ENCODE data around the gene NFATC1. TPM values are rescaled to one million over a fixed set of nuclear protein-coding genes. Genes with fewer than 3 reads are reported as not detected.

NFATC1 gene
- total RNA-seq, 3 donors from 2014 or later (not counting 1 experiment from before 2014, with no cell fraction given), result 35.8 to 47.4 (median 37.1) TPM

DNA sequence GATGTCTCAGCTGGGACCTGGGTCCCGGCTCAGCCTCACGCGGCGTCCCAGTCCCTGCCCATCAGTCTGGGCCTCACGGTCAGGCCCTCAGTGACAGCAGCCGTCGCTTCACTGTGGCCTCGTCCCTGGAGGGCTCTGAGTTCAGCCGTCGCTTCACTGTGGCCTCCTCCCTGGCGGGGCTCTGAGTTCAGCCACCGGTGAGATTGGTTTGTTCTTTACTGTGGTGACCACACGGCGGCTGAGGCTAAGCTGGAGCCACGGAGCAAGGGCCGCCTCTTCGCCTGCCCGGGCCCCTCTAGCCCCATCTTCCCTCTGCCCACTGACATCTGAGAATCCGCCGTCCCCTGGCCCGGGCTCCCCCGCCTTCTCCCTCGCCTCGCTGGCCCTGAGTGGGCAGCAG lies 51.2 kb downstream of the NFATC1 start:
- Mint-ChIP-seq H3K4me3 (no peak overlapping the region), H3K27me3 (ENCODE audit: low read depth in 2 of 2) (no peaks in the 10 kb centered on the region), H3K9me3 (no peaks in the 10 kb centered on the region), H3K27ac (peak overlapping the region in 1 of 2 donors; percentile 45), H3K36me3 (no peaks in the 10 kb centered on the region), H3K4me1 (peaks cover 6 to 14% of the 10 kb centered on the region in 2 donors)
- peaks cover 13% of the 10 kb centered on the region for H3K36me3 ChIP-seq (ENCODE audit: control insufficient read depth, insufficient read depth, low read length)
- DNase-seq (no peak), ATAC-seq (no peak)
- H3K27me3 ChIP-seq (ENCODE audit: control insufficient read depth, insufficient read depth, low read length), result no peaks in the 10 kb centered on the region
- H3K4me3 ChIP-seq (ENCODE audit: low read length), result no peak overlapping the region
- H3K9me3 ChIP-seq (ENCODE audit: control insufficient read depth, insufficient read depth, low read length), result no peaks in the 10 kb centered on the region
- TF ChIP-seq, protein P1, sequence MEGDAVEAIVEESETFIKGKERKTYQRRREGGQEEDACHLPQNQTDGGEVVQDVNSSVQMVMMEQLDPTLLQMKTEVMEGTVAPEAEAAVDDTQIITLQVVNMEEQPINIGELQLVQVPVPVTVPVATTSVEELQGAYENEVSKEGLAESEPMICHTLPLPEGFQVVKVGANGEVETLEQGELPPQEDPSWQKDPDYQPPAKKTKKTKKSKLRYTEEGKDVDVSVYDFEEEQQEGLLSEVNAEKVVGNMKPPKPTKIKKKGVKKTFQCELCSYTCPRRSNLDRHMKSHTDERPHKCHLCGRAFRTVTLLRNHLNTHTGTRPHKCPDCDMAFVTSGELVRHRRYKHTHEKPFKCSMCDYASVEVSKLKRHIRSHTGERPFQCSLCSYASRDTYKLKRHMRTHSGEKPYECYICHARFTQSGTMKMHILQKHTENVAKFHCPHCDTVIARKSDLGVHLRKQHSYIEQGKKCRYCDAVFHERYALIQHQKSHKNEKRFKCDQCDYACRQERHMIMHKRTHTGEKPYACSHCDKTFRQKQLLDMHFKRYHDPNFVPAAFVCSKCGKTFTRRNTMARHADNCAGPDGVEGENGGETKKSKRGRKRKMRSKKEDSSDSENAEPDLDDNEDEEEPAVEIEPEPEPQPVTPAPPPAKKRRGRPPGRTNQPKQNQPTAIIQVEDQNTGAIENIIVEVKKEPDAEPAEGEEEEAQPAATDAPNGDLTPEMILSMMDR (IDR thresholded peaks at IDR 0.05), result no peak
- H3K27ac ChIP-seq (ENCODE audit: low read length), result no peak overlapping the region
- WGBS (ENCODE audit: insufficient coverage), result 85% methylated on average over 24 of the region's 24 CpGs
- intact Hi-C loops (cut with micrococcal nuclease), result no loop called here
- H3K4me1 ChIP-seq (ENCODE audit: control insufficient read depth, insufficient read depth, low read length), result no peaks in the 10 kb centered on the region

DNA sequence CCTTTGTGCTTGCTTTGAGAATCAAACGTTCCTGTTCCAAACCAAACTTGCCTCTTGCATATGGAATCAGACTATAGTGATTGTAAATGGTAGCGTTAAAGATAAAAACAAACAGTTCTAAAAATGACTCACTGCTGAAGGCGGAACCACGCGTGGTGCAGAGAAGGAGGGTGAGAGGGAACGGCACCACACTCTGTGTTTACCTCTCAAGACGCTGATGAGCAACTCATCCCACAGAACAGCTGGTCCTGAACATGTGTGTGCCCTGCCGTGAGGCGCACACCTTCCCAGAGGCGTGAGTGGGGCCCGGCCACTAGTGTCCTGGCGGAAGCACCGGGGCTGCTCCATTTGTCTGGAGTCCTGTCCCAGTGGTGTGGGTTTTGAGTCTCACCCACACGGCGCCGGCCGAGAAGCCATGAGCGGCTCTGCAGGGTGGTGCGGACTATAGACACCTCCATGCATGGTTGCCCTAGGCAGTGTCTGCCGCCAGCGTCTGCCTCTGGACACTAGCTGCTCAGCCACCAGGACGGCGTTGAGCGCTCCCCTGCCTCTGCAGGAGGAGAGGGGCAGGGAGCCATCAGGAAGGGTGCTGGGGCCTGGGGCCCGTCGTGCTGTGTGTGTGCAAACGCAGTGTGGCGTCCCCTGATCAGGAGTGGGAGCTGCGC lies 52.1 kb downstream of the NFATC1 start:
- H3K4me1 ChIP-seq (ENCODE audit: control insufficient read depth, insufficient read depth, low read length), result no peaks in the 10 kb centered on the region
- H3K9me3 ChIP-seq (ENCODE audit: control insufficient read depth, insufficient read depth, low read length), result no peaks in the 10 kb centered on the region
- TF ChIP-seq, protein P1 (IDR thresholded peaks at IDR 0.05), result no peak
- H3K9me3 Mint-ChIP-seq, result no peaks in the 10 kb centered on the region
- no peak overlapping the region for H3K27ac ChIP-seq (ENCODE audit: low read length)
- H3K36me3 Mint-ChIP-seq, result no peaks in the 10 kb centered on the region
- DNase-seq (no peak), ATAC-seq (no peak)
- intact Hi-C loops (cut with micrococcal nuclease), result no loop called here
- H3K27me3 ChIP-seq (ENCODE audit: control insufficient read depth, insufficient read depth, low read length), result no peaks in the 10 kb centered on the region
- H3K36me3 ChIP-seq (ENCODE audit: control insufficient read depth, insufficient read depth, low read length), result peaks cover 13% of the 10 kb centered on the region
- peaks cover 6 to 14% of the 10 kb centered on the region in 2 donors for H3K4me1 Mint-ChIP-seq
- no peak overlapping the region for H3K4me3 Mint-ChIP-seq
- no peaks in the 10 kb centered on the region for H3K27me3 Mint-ChIP-seq (ENCODE audit: low read depth in 2 of 2)
- no peak overlapping the region for H3K4me3 ChIP-seq (ENCODE audit: low read length)
- peak overlapping the region; percentile 10 to 45 for H3K27ac Mint-ChIP-seq
- WGBS (ENCODE audit: insufficient coverage), result 90% methylated on average over 29 of the region's 29 CpGs

DNA sequence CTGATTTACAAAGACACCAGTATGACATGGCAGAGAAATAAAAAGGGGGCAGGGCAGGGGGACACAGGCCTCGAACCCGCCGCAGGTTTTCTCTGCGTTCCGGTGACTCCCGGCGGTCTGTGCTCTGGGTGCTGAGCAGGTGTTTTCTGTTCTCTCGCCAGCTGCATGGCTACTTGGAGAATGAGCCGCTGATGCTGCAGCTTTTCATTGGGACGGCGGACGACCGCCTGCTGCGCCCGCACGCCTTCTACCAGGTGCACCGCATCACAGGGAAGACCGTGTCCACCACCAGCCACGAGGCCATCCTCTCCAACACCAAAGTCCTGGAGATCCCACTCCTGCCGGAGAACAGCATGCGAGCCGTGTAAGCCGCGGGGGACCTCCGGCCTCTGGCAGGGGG lies 52.9 kb downstream of the NFATC1 start:
- no peaks in the 10 kb centered on the region for H3K9me3 ChIP-seq (ENCODE audit: control insufficient read depth, insufficient read depth, low read length)
- no peaks in the 10 kb centered on the region for H3K4me1 ChIP-seq (ENCODE audit: control insufficient read depth, insufficient read depth, low read length)
- 97% methylated on average over 25 of the region's 25 CpGs for WGBS (ENCODE audit: insufficient coverage)
- H3K4me3 Mint-ChIP-seq, result no peak overlapping the region
- H3K27ac ChIP-seq (ENCODE audit: low read length), result no peak overlapping the region
- H3K4me3 ChIP-seq (ENCODE audit: low read length), result no peak overlapping the region
- H3K27ac Mint-ChIP-seq, result no peak overlapping the region
- ATAC-seq, result no peak
- H3K27me3 ChIP-seq (ENCODE audit: control insufficient read depth, insufficient read depth, low read length), result no peaks in the 10 kb centered on the region
- H3K27me3 Mint-ChIP-seq (ENCODE audit: low read depth in 2 of 2), result no peaks in the 10 kb centered on the region
- peaks cover 18% of the 10 kb centered on the region for H3K36me3 ChIP-seq (ENCODE audit: control insufficient read depth, insufficient read depth, low read length)
- H3K9me3 Mint-ChIP-seq, result no peaks in the 10 kb centered on the region
- intact Hi-C loops (cut with micrococcal nuclease), result no loop called here
- H3K36me3 Mint-ChIP-seq, result no peaks in the 10 kb centered on the region
- TF ChIP-seq, protein P1 (IDR thresholded peaks at IDR 0.05), result no peak
- no peak for DNase-seq
- H3K4me1 Mint-ChIP-seq, result peaks cover 6 to 14% of the 10 kb centered on the region in 2 donors
